Trophoblast cell (in vitro differentiated cells and primary cell): ENCODE data around the gene DSN1.

ENCODE experiments used
- DNase-seq, 2 donors: peaks; one replicate each; pipeline ENCODE4 v3.0.0-alpha.2; 2016
- H2AFZ ChIP-seq: 2 replicates; pipeline ENCODE4 v1.6.1; 2013; ENCODE audit warnings: low read length, moderate library complexity, mild to moderate bottlenecking; ENCODE audit not compliant: insufficient read depth, poor library complexity
- H2AK5ac ChIP-seq: 2 replicates; pipeline ENCODE4 v1.6.1; 2013; ENCODE audit warnings: mild to moderate bottlenecking, low read length
- H2BK120ac ChIP-seq: 2 replicates; pipeline ENCODE4 v1.6.1; 2013; ENCODE audit warnings: low read length, mild to moderate bottlenecking, moderate library complexity; ENCODE audit not compliant: insufficient read depth, poor library complexity
- H2BK12ac ChIP-seq: 2 replicates; pipeline ENCODE4 v1.6.1; 2013; ENCODE audit warnings: mild to moderate bottlenecking, low read length, moderate library complexity
- H2BK5ac ChIP-seq: 2 replicates; pipeline ENCODE4 v1.6.1; 2013; ENCODE audit warnings: low read length, low read depth, moderate library complexity, mild to moderate bottlenecking; ENCODE audit not compliant: poor library complexity
- H3K14ac ChIP-seq: 2 replicates; pipeline ENCODE4 v1.6.1; 2013; ENCODE audit warnings: mild to moderate bottlenecking, low read length
- H3K18ac ChIP-seq: 2 replicates; pipeline ENCODE4 v1.6.1; 2013; ENCODE audit warnings: mild to moderate bottlenecking, low read length
- H3K23ac ChIP-seq: 2 replicates; pipeline ENCODE4 v1.6.1; 2013; ENCODE audit warnings: low read length
- H3K27ac ChIP-seq: 2 replicates; pipeline ENCODE4 v1.5.1; 2013; ENCODE audit warnings: low read depth, mild to moderate bottlenecking, inconsistent platforms, low read length, moderate library complexity
- H3K27me3 ChIP-seq: 2 replicates; pipeline ENCODE4 v1.6.1; 2013; ENCODE audit warnings: inconsistent platforms, mild to moderate bottlenecking, low read length, moderate library complexity; ENCODE audit not compliant: insufficient read depth
- H3K36me3 ChIP-seq, 2 experiments: 1 replicate in 1 of 2; 2 replicates in 1 of 2; pipeline ENCODE4 v1.6.1; 2013; ENCODE audit warnings: low read length in 2 of 2, mild to moderate bottlenecking in 2 of 2, moderate library complexity in 1 of 2; ENCODE audit not compliant: insufficient read depth in 2 of 2, control insufficient read depth in 1 of 2
- H3K4ac ChIP-seq: 2 replicates; pipeline ENCODE4 v1.6.1; 2013; ENCODE audit warnings: low read depth, mild to moderate bottlenecking, low read length, moderate library complexity
- H3K4me1 ChIP-seq, 2 experiments: 1 replicate in 1 of 2; 2 replicates in 1 of 2; pipeline ENCODE4 v1.6.1; 2013; ENCODE audit warnings: low read length in 2 of 2, mild to moderate bottlenecking in 2 of 2, moderate library complexity in 1 of 2; ENCODE audit not compliant: insufficient read depth in 2 of 2, control insufficient read depth in 1 of 2
- H3K4me2 ChIP-seq: 2 replicates; pipeline ENCODE4 v1.6.1; 2013; ENCODE audit warnings: inconsistent platforms, mild to moderate bottlenecking, low read length, moderate library complexity
- H3K4me3 ChIP-seq: 2 replicates; pipeline ENCODE4 v1.5.1; 2013; ENCODE audit warnings: mild to moderate bottlenecking, low read depth, low read length, inconsistent platforms
- H3K79me1 ChIP-seq: one replicate; pipeline ENCODE4 v1.6.1; 2013; ENCODE audit warnings: low read length
- H3K79me2 ChIP-seq: 2 replicates; pipeline ENCODE4 v1.6.1; 2013; ENCODE audit warnings: low read length, mild to moderate bottlenecking; ENCODE audit not compliant: control insufficient read depth, insufficient read depth, poor library complexity
- H3K9ac ChIP-seq: 2 replicates; pipeline ENCODE4 v1.6.1; 2013; ENCODE audit warnings: mild to moderate bottlenecking, low read length
- H3K9me3 ChIP-seq: 2 replicates; pipeline ENCODE4 v1.6.1; 2013; ENCODE audit warnings: low read depth, mild to moderate bottlenecking, control low read depth, inconsistent platforms, low read length; ENCODE audit not compliant: insufficient read depth
- H4K12ac ChIP-seq: 2 replicates; pipeline ENCODE4 v1.6.1; 2013; ENCODE audit warnings: low read depth, mild to moderate bottlenecking, low read length, moderate library complexity
- H4K8ac ChIP-seq: 2 replicates; pipeline ENCODE4 v1.6.1; 2013; ENCODE audit warnings: low read depth, mild to moderate bottlenecking, low read length, moderate library complexity
- H4K91ac ChIP-seq: one replicate; pipeline ENCODE4 v1.6.1; 2013; ENCODE audit warnings: low read depth, mild to moderate bottlenecking, low read length, moderate library complexity
- WGBS: extraction: QIAGEN DNeasy Blood & Tissue Kit; methylation state at CpG from one replicate; pipeline ENCODE4 v1.1.7; 2013; ENCODE audit warnings: missing lambda C conversion rate; ENCODE audit not compliant: insufficient read length, insufficient coverage; ENCODE audit errors: extremely low coverage; 5-methylcytosine and 5-hydroxymethylcytosine counted together

The DSN1 gene

GRCh38 chr20:36744243-36744642 lies 29.3 kb downstream of the DSN1 start:
- Histone ChIP-seq H3K4me2 (no peak overlapping the region), H3K9ac (no peak overlapping the region), H3K4ac (no peak overlapping the region), H4K8ac (no peak overlapping the region), H2BK12ac (no peak overlapping the region), H2BK120ac (no peak overlapping the region), H2BK5ac (no peak overlapping the region), H3K27me3 (no peaks in the 10 kb centered on the region), H3K14ac (no peak overlapping the region), H4K12ac (no peak overlapping the region), H3K79me2 (peaks cover 5% of the 10 kb centered on the region), H3K4me3 (no peak overlapping the region), H3K27ac (no peak overlapping the region), H3K36me3 (no peaks in the 10 kb centered on the region), H4K91ac (no peak overlapping the region), H2AK5ac (no peak overlapping the region), H3K4me1 (peaks cover 2 to 6% of the 10 kb centered on the region in 2 experiments), H2AFZ (no peak overlapping the region), H3K18ac (no peak overlapping the region), H3K9me3 (no peaks in the 10 kb centered on the region), H3K79me1 (peaks cover 7% of the 10 kb centered on the region), H3K23ac (no peak overlapping the region)
- WGBS, result no CpG with 5 or more reads among the region's 4 CpGs
- DNase-seq, result no peak

GRCh38 chr20:36742558-36742957 lies 31.0 kb downstream of the DSN1 start:
- no peak overlapping the region for H3K14ac ChIP-seq
- no peak overlapping the region for H4K12ac ChIP-seq
- H2BK12ac ChIP-seq, result no peak overlapping the region
- H3K18ac ChIP-seq, result no peak overlapping the region
- no peak overlapping the region for H3K4me3 ChIP-seq
- no peak overlapping the region for H3K4me2 ChIP-seq
- DNase-seq, result no peak
- H2BK5ac ChIP-seq, result no peak overlapping the region
- H2AFZ ChIP-seq, result no peak overlapping the region
- no peaks in the 10 kb centered on the region for H3K36me3 ChIP-seq
- peaks cover 5% of the 10 kb centered on the region for H3K79me2 ChIP-seq
- no peak overlapping the region for H3K23ac ChIP-seq
- no peak overlapping the region for H2AK5ac ChIP-seq
- H4K8ac ChIP-seq, result no peak overlapping the region
- no peak overlapping the region for H4K91ac ChIP-seq
- no peak overlapping the region for H3K4ac ChIP-seq
- peaks cover 2 to 6% of the 10 kb centered on the region in 2 experiments for H3K4me1 ChIP-seq
- no CpG with 5 or more reads among the region's 2 CpGs for WGBS
- H2BK120ac ChIP-seq, result no peak overlapping the region
- H3K27ac ChIP-seq, result no peak overlapping the region
- H3K9ac ChIP-seq, result no peak overlapping the region
- H3K9me3 ChIP-seq, result no peaks in the 10 kb centered on the region
- H3K79me1 ChIP-seq, result peaks cover 7% of the 10 kb centered on the region
- H3K27me3 ChIP-seq, result no peaks in the 10 kb centered on the region

GRCh38 chr20:36741072-36741471 lies 32.5 kb downstream of the DSN1 start:
- no peak overlapping the region for H3K4me2 ChIP-seq
- no peak overlapping the region for H3K18ac ChIP-seq
- H2BK12ac ChIP-seq, result no peak overlapping the region
- H3K23ac ChIP-seq, result no peak overlapping the region
- H4K91ac ChIP-seq, result no peak overlapping the region
- no peak for DNase-seq
- no peak overlapping the region for H3K14ac ChIP-seq
- H3K27ac ChIP-seq, result no peak overlapping the region
- no peaks in the 10 kb centered on the region for H3K9me3 ChIP-seq
- H3K4ac ChIP-seq, result no peak overlapping the region
- no peaks in the 10 kb centered on the region for H3K27me3 ChIP-seq
- WGBS, result no CpG with 5 or more reads among the region's 4 CpGs
- no peak overlapping the region for H3K9ac ChIP-seq
- H2BK5ac ChIP-seq, result no peak overlapping the region
- H3K79me1 ChIP-seq, result peaks cover 4% of the 10 kb centered on the region
- H3K36me3 ChIP-seq, result no peaks in the 10 kb centered on the region
- no peak overlapping the region for H4K12ac ChIP-seq
- no peak overlapping the region for H2AK5ac ChIP-seq
- H4K8ac ChIP-seq, result no peak overlapping the region
- no peak overlapping the region for H2AFZ ChIP-seq
- H3K79me2 ChIP-seq, result peaks cover 3% of the 10 kb centered on the region
- H3K4me3 ChIP-seq, result no peak overlapping the region
- H2BK120ac ChIP-seq, result no peak overlapping the region
- peaks cover 2 to 9% of the 10 kb centered on the region in 2 experiments for H3K4me1 ChIP-seq

GRCh38 chr20:36737183-36737499 lies 36.4 kb downstream of the DSN1 start:
- H3K79me2 ChIP-seq, result no peaks in the 10 kb centered on the region
- no peak overlapping the region for H4K8ac ChIP-seq
- no peaks in the 10 kb centered on the region for H3K36me3 ChIP-seq
- H3K9ac ChIP-seq, result no peak overlapping the region
- no peak overlapping the region for H3K4me2 ChIP-seq
- no peak overlapping the region for H2BK12ac ChIP-seq
- no peak overlapping the region for H2BK120ac ChIP-seq
- H3K27ac ChIP-seq, result no peak overlapping the region
- H3K23ac ChIP-seq, result no peak overlapping the region
- no peaks in the 10 kb centered on the region for H3K27me3 ChIP-seq
- no peak overlapping the region for H3K18ac ChIP-seq
- no peak for DNase-seq
- no peak overlapping the region for H2BK5ac ChIP-seq
- H2AK5ac ChIP-seq, result no peak overlapping the region
- WGBS, result no CpG with 5 or more reads among the region's 6 CpGs
- H3K14ac ChIP-seq, result no peak overlapping the region
- H3K79me1 ChIP-seq, result no peaks in the 10 kb centered on the region
- no peak overlapping the region for H3K4ac ChIP-seq
- H2AFZ ChIP-seq, result no peak overlapping the region
- H4K91ac ChIP-seq, result no peak overlapping the region
- no peak overlapping the region for H4K12ac ChIP-seq
- no peaks in the 10 kb centered on the region for H3K9me3 ChIP-seq
- H3K4me3 ChIP-seq, result no peak overlapping the region
- H3K4me1 ChIP-seq, result peaks cover 3 to 5% of the 10 kb centered on the region in 2 experiments
